ENCODE data around the gene HTR2C. TPM values are rescaled to one million over a fixed set of nuclear protein-coding genes. Genes with fewer than 3 reads are reported as not detected.

The HTR2C gene
- 1.4 and 1.7 TPM in 2 replicates for total RNA-seq (ENCODE audit: low replicate concordance)

DNA sequence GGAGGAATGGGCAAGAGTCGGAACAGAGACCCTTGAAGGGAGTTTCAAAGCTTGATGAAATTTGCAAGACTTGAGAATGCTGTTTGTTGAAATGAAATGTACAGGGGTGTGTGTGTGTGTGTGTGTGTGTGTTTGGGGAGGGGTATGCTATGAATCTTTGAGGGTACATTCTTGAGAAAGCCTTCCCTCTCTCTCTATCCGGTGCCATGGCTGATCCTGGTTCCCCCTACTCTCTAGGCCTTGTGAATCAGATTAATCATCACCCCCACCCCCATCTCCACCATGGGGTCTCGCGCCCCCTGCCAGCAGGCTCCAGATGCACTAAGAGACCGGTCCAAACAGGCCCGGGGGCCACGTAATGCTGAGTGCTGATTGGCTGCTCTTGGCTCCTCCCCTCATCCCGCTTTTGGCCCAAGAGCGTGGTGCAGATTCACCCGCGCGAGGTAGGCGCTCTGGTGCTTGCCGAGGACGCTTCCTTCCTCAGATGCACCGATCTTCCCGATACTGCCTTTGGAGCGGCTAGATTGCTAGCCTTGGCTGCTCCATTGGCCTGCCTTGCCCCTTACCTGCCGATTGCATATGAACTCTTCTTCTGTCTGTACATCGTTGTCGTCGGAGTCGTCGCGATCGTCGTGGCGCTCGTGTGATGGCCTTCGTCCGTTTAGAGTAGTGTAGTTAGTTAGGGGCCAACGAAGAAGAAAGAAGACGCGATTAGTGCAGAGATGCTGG lies at the start of gene HTR2C:
TSS of gene HTR2C (plus strand) at position 441 of the 729 bp plus-strand sequence. CDS start 142,851 bp downstream, outside the sequence.
- no peaks in the 10 kb centered on the region for H3K36me3 ChIP-seq
- H3K79me2 ChIP-seq (ENCODE audit: low read depth), result no peaks in the 10 kb centered on the region
- H2AFZ ChIP-seq (replicated peaks), result peak within 1 kb of the TSS; percentile 74
- H4K20me1 ChIP-seq (ENCODE audit: low read depth), result peaks cover 20% of the 10 kb centered on the region
- H3K36me3 Mint-ChIP-seq, result no peaks in the 10 kb centered on the region
- H3K4me3 Mint-ChIP-seq, result peak within 1 kb of the TSS; percentile 88
- no peaks in the 10 kb centered on the region for H3K9me3 Mint-ChIP-seq
- DNase-seq (ENCODE audit: low spot score), result peak; percentile 45
- TF ChIP-seq EZH2 (IDR thresholded peaks at IDR 0.05) (peak; percentile 71), EZH2phosphoT487 (IDR thresholded peaks at IDR 0.05) (peak; percentile 73)
- TF ChIP-seq, protein P1, sequence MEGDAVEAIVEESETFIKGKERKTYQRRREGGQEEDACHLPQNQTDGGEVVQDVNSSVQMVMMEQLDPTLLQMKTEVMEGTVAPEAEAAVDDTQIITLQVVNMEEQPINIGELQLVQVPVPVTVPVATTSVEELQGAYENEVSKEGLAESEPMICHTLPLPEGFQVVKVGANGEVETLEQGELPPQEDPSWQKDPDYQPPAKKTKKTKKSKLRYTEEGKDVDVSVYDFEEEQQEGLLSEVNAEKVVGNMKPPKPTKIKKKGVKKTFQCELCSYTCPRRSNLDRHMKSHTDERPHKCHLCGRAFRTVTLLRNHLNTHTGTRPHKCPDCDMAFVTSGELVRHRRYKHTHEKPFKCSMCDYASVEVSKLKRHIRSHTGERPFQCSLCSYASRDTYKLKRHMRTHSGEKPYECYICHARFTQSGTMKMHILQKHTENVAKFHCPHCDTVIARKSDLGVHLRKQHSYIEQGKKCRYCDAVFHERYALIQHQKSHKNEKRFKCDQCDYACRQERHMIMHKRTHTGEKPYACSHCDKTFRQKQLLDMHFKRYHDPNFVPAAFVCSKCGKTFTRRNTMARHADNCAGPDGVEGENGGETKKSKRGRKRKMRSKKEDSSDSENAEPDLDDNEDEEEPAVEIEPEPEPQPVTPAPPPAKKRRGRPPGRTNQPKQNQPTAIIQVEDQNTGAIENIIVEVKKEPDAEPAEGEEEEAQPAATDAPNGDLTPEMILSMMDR (IDR thresholded peaks at IDR 0.05), result peak; percentile 4
- peaks cover 98% of the 10 kb centered on the region for H3K27me3 ChIP-seq
- no peaks in the 10 kb centered on the region for H3K9me3 ChIP-seq (ENCODE audit: low read depth)
- H3K9ac ChIP-seq, result no peak within 1 kb of the TSS
- no peak within 1 kb of the TSS for H3K27ac ChIP-seq
- peak within 1 kb of the TSS; percentile 95 for H3K4me2 ChIP-seq
- peaks cover 17% of the 10 kb centered on the region for H3K4me1 ChIP-seq
- H3K27me3 Mint-ChIP-seq (ENCODE audit: insufficient read depth, low read depth), result peaks cover 55% of the 10 kb centered on the region
- peaks cover 18% of the 10 kb centered on the region for H3F3A ChIP-seq (ENCODE audit: low read depth)
- H3K27ac Mint-ChIP-seq, result no peak within 1 kb of the TSS
- H3K4me1 Mint-ChIP-seq, result peaks cover 30% of the 10 kb centered on the region
- H3K4me3 ChIP-seq, result peak within 1 kb of the TSS; percentile 65

DNA sequence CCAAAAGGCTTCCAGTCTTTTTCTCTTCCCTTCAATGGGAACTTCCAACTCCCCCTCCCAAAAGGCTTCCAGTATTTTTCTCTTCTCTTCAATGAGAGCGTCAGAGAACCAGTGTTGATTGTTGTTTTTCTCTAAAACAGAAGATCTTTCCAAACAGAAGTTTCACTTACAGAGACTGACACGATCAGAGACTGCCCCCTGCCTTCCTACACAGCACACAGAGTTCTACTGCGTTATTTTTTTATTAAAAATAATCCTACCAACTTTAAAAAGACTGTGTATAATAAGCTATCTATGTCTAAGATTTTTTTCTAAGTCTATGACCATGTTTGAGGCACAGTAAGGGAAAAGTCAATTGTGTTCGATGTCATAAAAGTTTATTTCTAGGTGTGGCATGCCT lies 3.5 kb upstream of the HTR2C start:
- peak; percentile 47 for DNase-seq (ENCODE audit: low spot score)
- Histone ChIP-seq H3K9ac (no peak overlapping the region), H3K4me3 (no peak overlapping the region), H3K4me2 (no peak overlapping the region), H3F3A (ENCODE audit: low read depth) (peaks cover 18% of the 10 kb centered on the region), H4K20me1 (ENCODE audit: low read depth) (peaks cover 20% of the 10 kb centered on the region), H3K27ac (no peak overlapping the region), H3K36me3 (no peaks in the 10 kb centered on the region), H3K79me2 (ENCODE audit: low read depth) (no peaks in the 10 kb centered on the region), H3K9me3 (ENCODE audit: low read depth) (no peaks in the 10 kb centered on the region), H3K27me3 (peaks cover 69% of the 10 kb centered on the region), H2AFZ (replicated peaks) (no peak overlapping the region), H3K4me1 (peaks cover 12% of the 10 kb centered on the region)
- peaks cover 26% of the 10 kb centered on the region for H3K4me1 Mint-ChIP-seq
- no peaks in the 10 kb centered on the region for H3K36me3 Mint-ChIP-seq
- no peak overlapping the region for H3K27ac Mint-ChIP-seq
- H3K27me3 Mint-ChIP-seq (ENCODE audit: insufficient read depth, low read depth), result peaks cover 45% of the 10 kb centered on the region
- no peak overlapping the region for H3K4me3 Mint-ChIP-seq
- TF ChIP-seq EZH2phosphoT487 (IDR thresholded peaks at IDR 0.05), result no peak
- no peak for TF ChIP-seq EZH2 (IDR thresholded peaks at IDR 0.05)
- TF ChIP-seq, protein P1 (IDR thresholded peaks at IDR 0.05), result peak; percentile 71
- H3K9me3 Mint-ChIP-seq, result no peaks in the 10 kb centered on the region

DNA sequence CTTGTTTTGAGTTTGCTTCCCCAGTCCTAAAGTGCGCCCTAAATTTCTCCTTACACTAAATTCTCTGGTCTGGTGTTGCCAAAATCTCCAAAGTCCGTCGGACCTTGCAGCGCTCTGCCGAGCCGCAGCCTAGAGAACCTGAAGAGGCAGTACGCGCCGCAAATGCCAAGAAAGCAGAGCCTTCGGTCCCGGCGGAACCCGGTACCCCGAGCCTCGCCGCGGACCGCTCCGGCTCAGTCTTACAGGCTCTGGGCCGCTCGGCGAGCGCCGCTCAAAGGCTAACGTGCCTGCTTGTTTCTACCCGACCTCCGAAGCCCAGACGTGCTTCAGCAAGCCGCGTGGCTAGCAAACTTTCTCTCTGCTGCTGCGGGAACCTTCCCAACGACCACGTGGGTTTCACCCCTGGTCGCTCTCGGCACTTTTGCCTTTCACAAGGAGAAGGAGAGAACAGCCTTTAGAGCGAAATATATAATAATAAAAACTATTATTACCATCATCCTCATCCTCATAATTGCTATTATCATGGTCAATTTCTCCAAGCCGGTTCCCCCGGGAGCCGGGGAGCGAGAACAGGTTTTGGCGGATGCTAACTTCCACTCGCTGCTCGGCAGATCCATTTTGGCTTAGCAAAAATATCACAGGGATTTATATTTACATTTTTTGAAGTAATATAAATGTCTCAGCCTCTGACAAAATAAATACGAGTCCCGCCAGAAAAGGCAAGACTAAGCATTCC lies 2.2 kb upstream of the HTR2C start:
- peak overlapping the region; percentile 72 for H3K4me2 ChIP-seq
- H3K4me3 ChIP-seq, result peak overlapping the region; percentile 35
- H3K27me3 ChIP-seq, result peaks cover 83% of the 10 kb centered on the region
- TF ChIP-seq, protein P1 (IDR thresholded peaks at IDR 0.05), result peak; percentile 11
- TF ChIP-seq EZH2phosphoT487 (IDR thresholded peaks at IDR 0.05) (peak; percentile 81), EZH2 (IDR thresholded peaks at IDR 0.05) (peak; percentile 83)
- peaks cover 20% of the 10 kb centered on the region for H4K20me1 ChIP-seq (ENCODE audit: low read depth)
- H3F3A ChIP-seq (ENCODE audit: low read depth), result peaks cover 18% of the 10 kb centered on the region
- H3K9ac ChIP-seq, result no peak overlapping the region
- Mint-ChIP-seq H3K27ac (no peak overlapping the region), H3K4me1 (peaks cover 30% of the 10 kb centered on the region), H3K9me3 (no peaks in the 10 kb centered on the region), H3K36me3 (no peaks in the 10 kb centered on the region), H3K4me3 (peak overlapping the region; percentile 82), H3K27me3 (ENCODE audit: insufficient read depth, low read depth) (peaks cover 53% of the 10 kb centered on the region)
- DNase-seq (ENCODE audit: low spot score), result peak; percentile 84
- H3K36me3 ChIP-seq, result no peaks in the 10 kb centered on the region
- peak overlapping the region; percentile 20 for H2AFZ ChIP-seq (replicated peaks)
- H3K4me1 ChIP-seq, result peaks cover 17% of the 10 kb centered on the region
- no peaks in the 10 kb centered on the region for H3K9me3 ChIP-seq (ENCODE audit: low read depth)
- no peak overlapping the region for H3K27ac ChIP-seq
- H3K79me2 ChIP-seq (ENCODE audit: low read depth), result no peaks in the 10 kb centered on the region
